HG02938 (cell line): ENCODE results near the gene ARHGEF28.

Source experiments
- ATAC-seq: cut with Tn5 transposase; IDR thresholded peaks from one replicate; pipeline ENCODE4 v1.9.1; 2021; ENCODE audit warnings: mild to moderate bottlenecking, moderate library complexity; ENCODE audit not compliant: unreplicated experiment

Gene ARHGEF28

GRCh38 chr5:73619606-73620333, 6.2 kb upstream of the ARHGEF28 start:
- no peak for ATAC-seq

- no peak for ATAC-seq
These were observed 5.7 kb upstream of the ARHGEF28 start for GRCh38 chr5:73620334-73620687.

- ATAC-seq = no peak
These were observed 2.9 kb upstream of the ARHGEF28 start for GRCh38 chr5:73623060-73623459.

- ATAC-seq = no peak
These were observed 2.0 kb upstream of the ARHGEF28 start for GRCh38 chr5:73623901-73624404.

- no peak for ATAC-seq
These were observed 1.1 kb upstream of the ARHGEF28 start for GRCh38 chr5:73624888-73625287.

- no peak for ATAC-seq
These were observed 538 bp upstream of the ARHGEF28 start for GRCh38 chr5:73625372-73625943.

- ATAC-seq = no peak
These were observed 868 bp downstream of the ARHGEF28 start for GRCh38 chr5:73626814-73627313.

GRCh38 chr5:73629456-73629855, 3.5 kb downstream of the ARHGEF28 start:
- no peak for ATAC-seq

GRCh38 chr5:73630765-73631164, 4.8 kb downstream of the ARHGEF28 start:
- no peak for ATAC-seq

GRCh38 chr5:73631500-73631899, 5.5 kb downstream of the ARHGEF28 start:
- ATAC-seq = no peak

GRCh38 chr5:73633060-73633459, 7.1 kb downstream of the ARHGEF28 start:
- no peak for ATAC-seq

GRCh38 chr5:73636408-73636807, 10.4 kb downstream of the ARHGEF28 start:
- ATAC-seq = no peak

GRCh38 chr5:73637565-73637964, 11.6 kb downstream of the ARHGEF28 start:
- no peak for ATAC-seq

- ATAC-seq = no peak
These were observed 12.5 kb downstream of the ARHGEF28 start for GRCh38 chr5:73638344-73639095.

GRCh38 chr5:73640861-73641320, 14.9 kb downstream of the ARHGEF28 start:
- ATAC-seq = no peak

GRCh38 chr5:73641811-73642210, 15.8 kb downstream of the ARHGEF28 start:
- ATAC-seq = no peak

GRCh38 chr5:73642344-73642743, 16.3 kb downstream of the ARHGEF28 start:
- no peak for ATAC-seq

GRCh38 chr5:73644385-73644963, 18.5 kb downstream of the ARHGEF28 start:
- no peak for ATAC-seq

GRCh38 chr5:73647721-73648120, 21.7 kb downstream of the ARHGEF28 start:
- ATAC-seq = no peak

- ATAC-seq = no peak
These were observed 22.5 kb downstream of the ARHGEF28 start for GRCh38 chr5:73648515-73648914.

- no peak for ATAC-seq
These were observed 23.9 kb downstream of the ARHGEF28 start for GRCh38 chr5:73649926-73650325.
